NK-92 (cell line): ENCODE data around the gene ANKRD31.

Experiments
- DNase-seq: peaks from one replicate; lab custom pipeline; 2025; ENCODE audit not compliant: unreplicated experiment; lab: John Stamatoyannopoulos, UW

ANKRD31 gene

DNA sequence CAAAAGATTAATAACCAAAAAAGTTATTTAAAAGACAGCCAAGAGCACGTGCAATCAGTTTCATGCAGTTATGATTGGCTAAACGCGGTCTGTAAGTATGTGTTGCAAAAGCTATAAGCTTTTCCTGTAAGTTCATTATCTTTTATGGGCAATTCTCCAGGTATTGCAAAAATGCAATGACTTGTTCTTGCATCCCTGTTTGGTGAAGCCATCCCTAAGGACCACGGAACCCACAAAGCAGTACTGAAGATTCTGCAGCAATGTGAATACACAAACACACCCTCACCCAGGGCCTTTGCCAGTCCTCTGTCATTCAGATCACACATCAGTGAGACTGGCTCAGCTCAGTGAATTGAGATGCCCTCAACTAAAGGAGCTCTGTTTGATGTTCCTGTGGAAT lies 195.7 kb downstream of the ANKRD31 start:
- DNase-seq, result no peak

DNA sequence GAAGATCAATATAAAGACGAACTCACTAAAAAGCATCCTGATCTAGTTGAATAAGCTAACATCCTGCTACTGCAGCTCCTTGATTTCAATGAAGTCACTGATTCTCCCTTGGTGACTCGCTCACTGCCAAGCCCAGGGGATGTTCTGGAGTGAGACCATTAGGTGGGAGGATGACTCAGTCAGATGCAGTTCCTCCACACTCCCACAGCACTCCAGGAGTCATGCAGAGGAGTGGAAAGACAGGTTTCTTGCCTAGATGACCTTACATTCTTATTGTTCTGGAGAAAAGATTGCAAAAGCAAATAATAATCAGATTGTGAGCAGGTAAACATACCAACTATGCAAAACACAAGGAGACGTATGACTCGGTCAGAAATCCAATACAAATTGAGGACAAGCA lies 199.6 kb downstream of the ANKRD31 start:
- no peak for DNase-seq

DNA sequence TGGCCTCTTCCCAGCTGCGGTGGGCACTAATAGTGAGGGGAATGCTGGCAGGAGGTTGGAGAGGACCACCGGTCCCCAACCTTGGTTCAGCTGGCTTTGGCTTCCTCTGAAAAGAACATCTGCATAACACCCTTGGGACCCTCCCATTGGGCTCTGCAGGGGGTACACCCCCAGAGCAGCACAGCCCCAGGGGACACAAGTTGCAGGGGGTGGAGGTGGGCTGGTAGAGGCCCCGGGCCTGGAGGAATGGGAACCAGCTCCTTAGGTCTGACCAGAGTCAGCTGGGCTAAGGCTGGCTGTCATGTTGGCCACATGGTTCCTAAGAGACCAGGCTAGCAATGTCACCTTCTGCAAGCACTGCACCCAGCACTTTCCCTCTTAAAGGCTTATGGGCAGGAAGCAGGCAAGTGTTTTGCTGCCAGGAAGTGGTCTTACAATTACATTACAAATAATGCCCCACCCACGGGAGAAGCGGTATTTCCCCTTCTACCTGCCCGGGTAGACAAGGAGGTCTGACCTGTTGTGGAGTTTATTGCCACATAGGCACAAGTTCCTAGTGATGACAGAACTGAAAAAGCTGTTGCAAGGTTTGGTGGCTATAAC lies 202.4 kb downstream of the ANKRD31 start:
- DNase-seq, result no peak

DNA sequence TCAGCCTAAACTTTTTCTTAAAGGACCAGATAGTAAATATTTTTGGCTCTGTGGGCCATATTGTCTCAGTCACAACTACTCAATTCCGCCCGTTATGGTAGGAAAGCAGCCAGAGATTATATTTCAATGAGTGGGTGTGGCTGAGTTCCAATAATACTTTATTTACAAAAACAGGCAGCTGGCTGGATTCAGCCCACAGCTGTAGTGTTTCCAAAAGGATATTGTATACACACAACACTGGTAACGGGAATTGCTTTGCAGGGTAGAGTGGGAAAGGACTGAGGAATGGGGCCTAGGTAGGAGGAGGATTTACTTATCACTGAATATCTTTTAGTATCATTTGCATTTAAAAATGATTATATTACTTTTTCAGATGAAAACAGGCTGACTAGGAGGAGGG lies 205.3 kb downstream of the ANKRD31 start:
- DNase-seq, result no peak

DNA sequence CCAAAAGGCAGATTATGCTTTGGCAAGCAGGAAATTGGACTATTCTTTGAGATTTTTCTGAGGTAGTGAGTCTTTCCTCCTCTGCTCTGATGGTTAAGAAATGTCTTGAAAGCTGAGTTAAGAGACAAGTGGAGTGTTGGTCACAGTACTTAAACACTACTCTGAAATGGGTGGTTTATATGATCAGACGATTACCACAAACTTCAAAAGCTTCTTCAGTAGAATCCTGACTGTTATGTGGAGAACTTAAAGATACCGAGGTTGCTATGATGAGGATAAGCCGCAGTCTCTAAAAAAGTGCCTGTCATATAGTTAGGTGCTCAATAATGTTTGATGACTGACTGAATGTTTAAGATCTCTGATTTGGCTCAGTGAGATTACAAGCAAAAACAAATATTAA lies 208.6 kb downstream of the ANKRD31 start:
- no peak for DNase-seq

DNA sequence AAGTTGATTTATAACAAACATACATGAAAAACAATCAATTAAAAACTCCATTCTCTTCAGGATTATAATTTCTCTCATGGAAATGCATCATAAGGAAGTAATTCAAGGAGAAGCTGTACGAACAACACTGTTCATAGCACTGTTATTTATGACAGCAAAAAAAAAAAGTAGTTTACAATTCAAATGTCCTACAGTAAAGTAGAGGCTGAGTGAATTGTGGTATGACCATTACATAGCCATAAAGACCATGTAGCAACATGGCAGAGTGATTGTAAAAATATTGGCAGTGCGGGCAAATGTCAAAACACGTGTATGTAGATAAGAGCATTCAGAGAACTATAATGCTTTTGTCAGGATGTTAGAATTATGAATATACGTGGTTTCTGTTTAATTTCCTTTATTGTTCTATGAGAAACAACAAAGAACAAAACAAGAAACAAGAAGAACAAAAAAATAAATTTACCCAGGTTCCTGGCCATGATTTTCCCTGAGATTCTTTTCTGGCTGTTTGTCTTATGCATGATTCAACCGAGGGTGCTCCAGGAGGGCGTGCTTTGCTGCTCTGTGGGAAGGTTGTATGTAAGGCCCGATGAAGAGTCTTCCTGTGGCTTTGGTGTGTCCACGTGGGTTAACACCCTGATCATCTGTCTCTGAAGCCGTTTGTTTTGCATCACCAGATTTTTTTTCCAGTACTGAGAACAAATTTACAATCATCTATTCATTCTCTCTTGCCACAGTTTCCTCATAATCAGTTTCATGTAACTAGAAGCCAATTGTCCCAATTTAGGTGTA lies 213.1 kb downstream of the ANKRD31 start:
- DNase-seq, result no peak

DNA sequence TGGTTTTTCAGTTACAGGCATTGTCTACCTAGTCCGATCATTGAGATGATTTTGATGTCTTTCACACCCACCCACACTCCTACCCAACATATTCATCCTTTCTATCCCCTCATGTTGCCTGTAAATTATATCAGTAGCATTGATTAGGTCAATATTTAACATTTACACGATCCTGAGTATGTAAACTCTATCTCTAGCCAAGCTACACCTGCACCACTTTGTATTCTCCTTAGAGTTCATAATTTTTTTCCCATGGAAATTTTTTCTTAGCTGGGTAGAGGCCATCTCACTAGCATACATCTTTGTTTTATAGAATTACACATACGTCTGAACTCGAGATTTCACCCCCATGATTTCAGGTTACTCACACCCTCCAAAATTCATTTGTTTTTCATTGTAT lies 214.9 kb downstream of the ANKRD31 start:
- no peak for DNase-seq

DNA sequence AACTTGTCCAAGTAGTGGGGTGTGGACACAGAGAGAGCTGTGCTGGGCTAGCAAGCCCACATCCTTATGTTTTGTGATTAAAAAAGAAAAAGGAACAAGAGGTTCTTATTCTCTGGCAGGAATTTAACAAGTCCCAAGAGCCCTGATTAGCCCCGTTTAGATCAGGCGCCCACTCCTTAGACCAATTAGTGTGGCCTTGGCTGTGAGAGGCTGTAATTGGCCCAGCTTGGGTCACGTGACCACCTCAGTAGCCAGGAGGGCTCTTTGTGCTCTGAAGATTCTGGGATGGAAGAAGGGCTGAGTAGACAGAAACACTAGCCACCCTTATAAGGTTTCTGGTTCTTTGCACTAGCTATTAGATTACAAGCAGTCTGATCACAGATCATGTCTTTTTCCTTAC lies 215.5 kb downstream of the ANKRD31 start:
- no peak for DNase-seq

DNA sequence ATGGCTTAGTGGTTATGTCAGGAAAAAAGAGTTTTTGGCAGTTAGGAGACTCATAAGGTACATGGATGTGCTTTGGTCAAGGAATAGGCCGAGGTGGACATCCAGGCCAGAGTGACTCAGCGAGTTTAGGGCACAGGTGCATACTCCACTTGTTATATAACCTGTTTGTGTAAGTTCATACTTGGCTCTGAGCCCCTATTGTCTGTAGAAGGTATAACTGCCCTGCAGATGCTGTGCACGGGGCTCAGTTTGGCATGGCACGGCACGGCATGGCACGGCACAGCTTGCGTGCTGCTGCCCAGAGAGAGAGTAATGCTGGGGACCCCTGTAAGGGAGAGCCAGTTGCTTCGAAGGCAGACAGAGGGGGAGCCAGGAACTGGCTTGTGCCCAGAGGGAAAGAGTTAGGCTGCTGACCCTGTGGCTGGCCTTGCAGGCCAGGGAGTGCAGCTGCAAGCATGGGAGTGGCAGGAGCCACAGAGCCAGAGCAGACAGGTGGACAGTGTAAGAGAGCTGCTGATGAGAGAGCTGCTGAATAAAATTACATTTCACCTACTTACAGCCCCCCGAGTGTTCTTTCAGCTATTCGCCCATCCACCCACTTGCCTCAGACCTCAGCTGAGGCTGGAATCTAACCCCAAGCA lies 216.5 kb downstream of the ANKRD31 start:
- DNase-seq, result no peak

DNA sequence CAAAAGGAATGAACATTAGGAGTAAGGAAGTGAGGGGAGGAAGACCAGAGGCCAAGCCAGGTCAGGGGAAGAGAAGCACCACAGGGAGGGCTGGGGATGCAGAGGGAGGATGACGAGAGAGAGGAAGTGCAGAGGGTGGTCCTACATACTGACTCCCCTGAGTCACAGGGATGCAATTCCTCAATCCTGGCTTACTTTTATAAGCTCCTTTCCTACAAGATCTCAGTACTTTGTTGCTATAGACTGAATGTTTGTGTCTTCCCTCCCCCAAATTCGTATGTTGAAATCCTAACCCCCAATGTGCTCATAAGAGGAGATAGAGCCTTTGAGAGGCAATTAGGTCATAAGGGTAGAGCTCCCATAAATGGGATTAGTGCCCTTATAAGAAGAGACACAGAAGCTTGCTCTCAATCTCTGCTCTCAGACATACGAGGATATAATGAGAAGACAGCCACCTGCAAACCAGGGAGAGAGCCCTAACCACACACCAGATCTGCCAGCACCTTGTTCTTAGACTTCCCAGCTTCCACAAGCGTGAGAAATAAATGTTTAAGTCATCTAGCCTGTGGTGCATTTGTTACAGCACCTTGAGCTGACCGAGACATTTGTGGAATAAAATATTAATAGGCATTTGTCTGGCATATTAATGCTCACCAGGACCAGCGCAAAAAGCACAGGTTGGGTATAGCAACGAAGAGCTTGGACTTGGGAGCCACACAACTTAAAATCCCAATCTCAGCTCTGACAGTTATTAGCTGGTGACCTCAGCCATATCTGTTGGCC lies 217.7 kb downstream of the ANKRD31 start:
- DNase-seq, result no peak
